Measurements from ENCODE around the gene TNPO2. TPM values are rescaled to one million over a fixed set of nuclear protein-coding genes. Genes with fewer than 3 reads are reported as not detected.
A peak's percentile ranks its signal among the peaks of the same experiment; 100 is the strongest.

The TNPO2 gene
- total and polyA plus RNA-seq, 4 donors, result 29.5 to 63.0 (median 43.1) TPM

- DNase-seq (peak; percentile 70 to 83 (median 79)), ATAC-seq (ENCODE audit: insufficient read depth, low FRiP score) (peak; percentile 82)
- H3K36me3 ChIP-seq (ENCODE audit: control insufficient read depth in 4 of 4, insufficient read depth in 4 of 4, low read length in 4 of 4), result peaks cover 0 to 4% (median 0%) of the 10 kb centered on the region in 4 donors
- H3K9me3 ChIP-seq (ENCODE audit: control insufficient read depth in 4 of 4, insufficient read depth in 3 of 4, low read length in 3 of 4), result no peaks in the 10 kb centered on the region
- 8 to 9% methylated on average over 59 to 60 of the region's 60 CpGs for WGBS, 2 donors
- peak; percentile 71 for TF ChIP-seq CTCF (IDR thresholded peaks at IDR 0.05; ENCODE audit: control extremely low read depth, extremely low read depth)
- H3K4me3 ChIP-seq, result peak overlapping the region; percentile 13
- H3K4me1 ChIP-seq (ENCODE audit: control insufficient read depth in 5 of 5, insufficient read depth in 5 of 5, low read length in 5 of 5), result peaks cover 0 to 7% (median 0%) of the 10 kb centered on the region in 5 donors
- H3K9ac ChIP-seq (ENCODE audit: insufficient read depth in 1 of 2, low read length in 2 of 2), result no peak overlapping the region
- H3K27me3 ChIP-seq (ENCODE audit: control insufficient read depth in 3 of 3, insufficient read depth in 3 of 3, low read length in 2 of 3), result no peaks in the 10 kb centered on the region
- no peak overlapping the region for H3K27ac ChIP-seq (ENCODE audit: low read depth in 1 of 2, low read length in 1 of 2)
Measured at GRCh38 chr19:12757544-12758274, 34.0 kb upstream of the TNPO2 start.

GRCh38 chr19:12756150-12756883 lies 32.6 kb upstream of the TNPO2 start:
- TF ChIP-seq CTCF (IDR thresholded peaks at IDR 0.05; ENCODE audit: control extremely low read depth, extremely low read depth), result no peak
- H3K27ac ChIP-seq (ENCODE audit: low read depth in 1 of 2, low read length in 1 of 2), result no peak overlapping the region
- H3K4me3 ChIP-seq, result no peak overlapping the region
- no peak overlapping the region for H3K9ac ChIP-seq (ENCODE audit: insufficient read depth in 1 of 2, low read length in 2 of 2)
- H3K4me1 ChIP-seq (ENCODE audit: control insufficient read depth in 5 of 5, insufficient read depth in 5 of 5, low read length in 5 of 5), result peaks cover 0 to 7% (median 0%) of the 10 kb centered on the region in 5 donors
- H3K27me3 ChIP-seq (ENCODE audit: control insufficient read depth in 3 of 3, insufficient read depth in 3 of 3, low read length in 2 of 3), result no peaks in the 10 kb centered on the region
- ATAC-seq (ENCODE audit: insufficient read depth, low FRiP score), result no peak
- 87 to 94% methylated on average over 19 of the region's 19 CpGs for WGBS, 2 donors
- no peak for DNase-seq
- H3K9me3 ChIP-seq (ENCODE audit: control insufficient read depth in 4 of 4, insufficient read depth in 3 of 4, low read length in 3 of 4), result no peaks in the 10 kb centered on the region
- H3K36me3 ChIP-seq (ENCODE audit: control insufficient read depth in 4 of 4, insufficient read depth in 4 of 4, low read length in 4 of 4), result no peaks in the 10 kb centered on the region

GRCh38 chr19:12754465-12755196 lies 30.9 kb upstream of the TNPO2 start:
- DNase-seq, result no peak
- Histone ChIP-seq H3K4me1 (ENCODE audit: control insufficient read depth in 5 of 5, insufficient read depth in 5 of 5, low read length in 5 of 5) (peaks cover 0 to 7% (median 0%) of the 10 kb centered on the region in 5 donors), H3K27ac (ENCODE audit: low read depth in 1 of 2, low read length in 1 of 2) (no peak overlapping the region), H3K4me3 (no peak overlapping the region), H3K9me3 (ENCODE audit: control insufficient read depth in 4 of 4, insufficient read depth in 3 of 4, low read length in 3 of 4) (no peaks in the 10 kb centered on the region), H3K9ac (ENCODE audit: insufficient read depth in 1 of 2, low read length in 2 of 2) (no peak overlapping the region), H3K36me3 (ENCODE audit: control insufficient read depth in 4 of 4, insufficient read depth in 4 of 4, low read length in 4 of 4) (no peaks in the 10 kb centered on the region), H3K27me3 (ENCODE audit: control insufficient read depth in 3 of 3, insufficient read depth in 3 of 3, low read length in 2 of 3) (peaks cover 0 to 14% (median 6%) of the 10 kb centered on the region in 3 donors)
- 65 to 73% methylated on average over 44 to 50 of the region's 50 CpGs for WGBS, 2 donors
- no peak for ATAC-seq (ENCODE audit: insufficient read depth, low FRiP score)
- no peak for TF ChIP-seq CTCF (IDR thresholded peaks at IDR 0.05; ENCODE audit: control extremely low read depth, extremely low read depth)

Data from lung (tissue), 12 donors.